HepG2 (cell line): ENCODE data around the gene ACSS1. TPM values are rescaled to one million over a fixed set of nuclear protein-coding genes. Genes with fewer than 3 reads are reported as not detected.

Experiments used
- DNMT1 ChIP-seq: sonication (generic); formaldehyde crosslinking; IDR thresholded peaks from 2 replicates; pipeline ENCODE4 v1.5.1; 2020; ENCODE audit warnings: mild to moderate bottlenecking, missing genetic modification reagents
- FOSL2 ChIP-seq: sonication (generic); formaldehyde crosslinking; IDR thresholded peaks from 2 replicates; pipeline ENCODE4 v1.4.0; 2020; ENCODE audit warnings: missing genetic modification reagents
- HDAC2 ChIP-seq: sonication (generic); formaldehyde crosslinking; IDR thresholded peaks from 2 replicates; pipeline ENCODE4 v1.4.0; 2020; ENCODE audit warnings: missing genetic modification reagents
- IKZF4 ChIP-seq: sonication (generic); formaldehyde crosslinking; IDR thresholded peaks from 2 replicates; pipeline ENCODE4 v1.5.1; 2020; ENCODE audit warnings: borderline replicate concordance, mild to moderate bottlenecking, low read depth, missing genetic modification reagents; ENCODE audit errors: not compliant biosample characterization
- KLF16 ChIP-seq, 2 experiments: sonication (generic) in 1 of 2; formaldehyde crosslinking in 1 of 2; IDR thresholded peaks; 2 replicates each; pipeline versions ENCODE4 v1.6.1 to v1.8.0; 2016 to 2023; ENCODE audit warnings: missing genetic modification reagents in 2 of 2, missing compliant biosample characterization in 1 of 2
- NFKBIZ ChIP-seq: IDR thresholded peaks from 2 replicates; pipeline ENCODE4 v1.6.1; 2018; ENCODE audit warnings: missing genetic modification reagents, missing compliant biosample characterization
- RBM22 ChIP-seq: fragments of 200-400 bp; formaldehyde crosslinking; optimal IDR thresholded peaks from 2 replicates; pipeline ENCODE3; 2017; ENCODE audit warnings: mild to moderate bottlenecking, low read length, moderate library complexity
- YEATS2 ChIP-seq: sonication (generic); formaldehyde crosslinking; IDR thresholded peaks from 2 replicates; pipeline ENCODE4 v1.4.0; 2020; ENCODE audit warnings: missing genetic modification reagents, borderline replicate concordance
- ZBTB20 ChIP-seq: sonication (generic); formaldehyde crosslinking; IDR thresholded peaks from 2 replicates; pipeline ENCODE4 v1.8.1; 2023; ENCODE audit warnings: missing genetic modification reagents, low read depth, mild to moderate bottlenecking, borderline replicate concordance
- ZBTB7A ChIP-seq: sonication (generic); formaldehyde crosslinking; IDR thresholded peaks from 2 replicates; pipeline ENCODE4 v1.8.0; 2022; ENCODE audit warnings: mild to moderate bottlenecking, missing genetic modification reagents
- ZNF431 ChIP-seq: sonication (generic); formaldehyde crosslinking; IDR thresholded peaks from 2 replicates; pipeline ENCODE4 v1.9.0; 2022; ENCODE audit warnings: missing genetic modification reagents, low read depth, mild to moderate bottlenecking, borderline replicate concordance
- ZNF709 ChIP-seq: sonication (generic); formaldehyde crosslinking; IDR thresholded peaks from 2 replicates; pipeline ENCODE4 v1.5.0; 2020; ENCODE audit warnings: mild to moderate bottlenecking, missing genetic modification reagents
- polyA plus RNA-seq, 8 experiments: library from polyadenylated mRNA; depleted of rRNA in 3 of 8; stranded (reverse) in 7 of 8; unstranded in 1 of 8; fragments of >200 nt; fragmentation: Illumina TruSeq in 4 of 8; extraction: Trizol in 4 of 8; gene quantifications; 2 replicates each; pipeline versions ENCODE4 v1.2.1 to v1.2.3, GENCODE V29; 2011 to 2016; ENCODE audit warnings: low read depth in 4 of 8, missing spikeins in 1 of 8, mixed read lengths in 1 of 8; ENCODE audit not compliant: insufficient read depth in 1 of 8
- total RNA-seq, 5 experiments: library from RNA; depleted of rRNA; stranded (reverse); fragments of >200 nt; fragmentation: Illumina TruSeq; extraction: Trizol; gene quantifications; 2 replicates each; pipeline ENCODE4 v1.2.3, GENCODE V29; 2016; ENCODE audit warnings: low read depth in 1 of 5
- TF ChIP-seq, protein P1 (sequence below): sonication (generic); formaldehyde crosslinking; IDR thresholded peaks from 2 replicates; pipeline ENCODE4 v1.8.0; 2022; ENCODE audit warnings: missing genetic modification reagents, mild to moderate bottlenecking, moderate library complexity, borderline replicate concordance
- TF ChIP-seq, protein P2 (sequence below): sonication (generic); formaldehyde crosslinking; IDR thresholded peaks from 2 replicates; pipeline ENCODE4 v1.5.1; 2020; ENCODE audit warnings: missing genetic modification reagents, mild to moderate bottlenecking, borderline replicate concordance
- TF ChIP-seq, protein P3 (sequence below): sonication (generic); formaldehyde crosslinking; IDR thresholded peaks from 2 replicates; pipeline ENCODE4 v1.8.0; 2023; ENCODE audit warnings: mild to moderate bottlenecking, missing genetic modification reagents
- TF ChIP-seq, protein P4 (sequence below): sonication (generic); formaldehyde crosslinking; IDR thresholded peaks from 2 replicates; pipeline ENCODE4 v1.4.0; 2020; ENCODE audit warnings: missing genetic modification reagents, borderline replicate concordance

The ACSS1 gene
- total and polyA plus RNA-seq, 2 of the 13 experiments (the other 11 are each of a cell fraction or from before 2014, with no cell fraction given), result 15.2 to 41.6 TPM

DNA sequence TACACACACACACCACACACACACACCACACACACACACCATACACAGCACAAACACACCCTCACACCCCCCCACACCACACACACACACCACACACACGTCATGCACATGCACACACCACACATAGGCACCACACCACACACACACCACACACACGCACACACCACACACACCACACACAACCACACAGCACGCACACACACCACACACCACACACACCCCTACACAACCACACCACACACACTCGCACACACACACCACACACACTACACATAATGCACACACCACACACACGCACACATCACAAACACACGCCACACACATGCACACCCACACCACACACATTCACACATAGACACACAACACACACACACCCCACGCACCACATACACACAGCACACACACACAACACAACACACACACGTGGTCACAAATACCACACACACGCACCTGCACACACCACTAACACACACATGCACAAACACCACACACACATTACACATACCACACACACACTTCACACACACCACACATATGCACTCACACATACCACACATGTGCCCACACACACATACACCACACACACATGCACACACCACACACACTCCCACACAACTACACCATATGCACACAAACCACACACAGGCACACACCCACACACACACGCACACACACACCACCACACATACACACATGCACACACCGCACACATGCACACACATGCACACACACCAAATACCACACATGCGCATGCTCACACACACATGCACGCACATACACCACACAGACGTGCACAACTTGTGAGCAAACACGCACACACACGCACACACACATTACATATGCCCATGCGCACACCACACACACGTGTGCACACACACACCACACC lies 9.4 kb upstream of the ACSS1 start (continued):
- TF ChIP-seq, protein P1, sequence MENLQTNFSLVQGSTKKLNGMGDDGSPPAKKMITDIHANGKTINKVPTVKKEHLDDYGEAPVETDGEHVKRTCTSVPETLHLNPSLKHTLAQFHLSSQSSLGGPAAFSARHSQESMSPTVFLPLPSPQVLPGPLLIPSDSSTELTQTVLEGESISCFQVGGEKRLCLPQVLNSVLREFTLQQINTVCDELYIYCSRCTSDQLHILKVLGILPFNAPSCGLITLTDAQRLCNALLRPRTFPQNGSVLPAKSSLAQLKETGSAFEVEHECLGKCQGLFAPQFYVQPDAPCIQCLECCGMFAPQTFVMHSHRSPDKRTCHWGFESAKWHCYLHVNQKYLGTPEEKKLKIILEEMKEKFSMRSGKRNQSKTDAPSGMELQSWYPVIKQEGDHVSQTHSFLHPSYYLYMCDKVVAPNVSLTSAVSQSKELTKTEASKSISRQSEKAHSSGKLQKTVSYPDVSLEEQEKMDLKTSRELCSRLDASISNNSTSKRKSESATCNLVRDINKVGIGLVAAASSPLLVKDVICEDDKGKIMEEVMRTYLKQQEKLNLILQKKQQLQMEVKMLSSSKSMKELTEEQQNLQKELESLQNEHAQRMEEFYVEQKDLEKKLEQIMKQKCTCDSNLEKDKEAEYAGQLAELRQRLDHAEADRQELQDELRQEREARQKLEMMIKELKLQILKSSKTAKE, result 0 out of 2 replicates have a peak, but pooled peaks have one; percentile 31
- TF ChIP-seq DNMT1 (CRISPR knock-in tag), result peak; percentile 87
- TF ChIP-seq KLF16 (CRISPR knock-in tag; IDR thresholded peaks at IDR 0.05), result peak in 1 of 2 experiments; percentile 95; a peak in 2 of 4 replicates
- no peak for TF ChIP-seq ZNF709 (CRISPR knock-in tag)
- TF ChIP-seq ZNF431, result 0 out of 2 replicates have a peak, but pooled peaks have one; percentile 25
- TF ChIP-seq HDAC2 (CRISPR knock-in tag), result no peak
- TF ChIP-seq RBM22, result no peak
- no peak for TF ChIP-seq YEATS2 (CRISPR knock-in tag)
- TF ChIP-seq FOSL2 (CRISPR knock-in tag), result no peak
- no peak for TF ChIP-seq NFKBIZ
- TF ChIP-seq, protein P2, sequence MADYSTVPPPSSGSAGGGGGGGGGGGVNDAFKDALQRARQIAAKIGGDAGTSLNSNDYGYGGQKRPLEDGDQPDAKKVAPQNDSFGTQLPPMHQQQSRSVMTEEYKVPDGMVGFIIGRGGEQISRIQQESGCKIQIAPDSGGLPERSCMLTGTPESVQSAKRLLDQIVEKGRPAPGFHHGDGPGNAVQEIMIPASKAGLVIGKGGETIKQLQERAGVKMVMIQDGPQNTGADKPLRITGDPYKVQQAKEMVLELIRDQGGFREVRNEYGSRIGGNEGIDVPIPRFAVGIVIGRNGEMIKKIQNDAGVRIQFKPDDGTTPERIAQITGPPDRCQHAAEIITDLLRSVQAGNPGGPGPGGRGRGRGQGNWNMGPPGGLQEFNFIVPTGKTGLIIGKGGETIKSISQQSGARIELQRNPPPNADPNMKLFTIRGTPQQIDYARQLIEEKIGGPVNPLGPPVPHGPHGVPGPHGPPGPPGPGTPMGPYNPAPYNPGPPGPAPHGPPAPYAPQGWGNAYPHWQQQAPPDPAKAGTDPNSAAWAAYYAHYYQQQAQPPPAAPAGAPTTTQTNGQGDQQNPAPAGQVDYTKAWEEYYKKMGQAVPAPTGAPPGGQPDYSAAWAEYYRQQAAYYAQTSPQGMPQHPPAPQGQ (CRISPR knock-in tag), result no peak
- TF ChIP-seq IKZF4 (CRISPR knock-in tag), result no peak
- peak; percentile 51; the same call in 1 of the 2 replicates for TF ChIP-seq ZBTB7A (CRISPR knock-in tag)
- no peak for TF ChIP-seq ZBTB20 (CRISPR knock-in tag)
- TF ChIP-seq, protein P3, sequence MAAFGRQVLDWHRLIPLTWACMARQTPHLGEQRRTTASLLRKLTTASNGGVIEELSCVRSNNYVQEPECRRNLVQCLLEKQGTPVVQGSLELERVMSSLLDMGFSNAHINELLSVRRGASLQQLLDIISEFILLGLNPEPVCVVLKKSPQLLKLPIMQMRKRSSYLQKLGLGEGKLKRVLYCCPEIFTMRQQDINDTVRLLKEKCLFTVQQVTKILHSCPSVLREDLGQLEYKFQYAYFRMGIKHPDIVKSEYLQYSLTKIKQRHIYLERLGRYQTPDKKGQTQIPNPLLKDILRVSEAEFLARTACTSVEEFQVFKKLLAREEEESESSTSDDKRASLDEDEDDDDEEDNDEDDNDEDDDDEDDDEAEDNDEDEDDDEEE (CRISPR knock-in tag), result no peak
- TF ChIP-seq, protein P4, sequence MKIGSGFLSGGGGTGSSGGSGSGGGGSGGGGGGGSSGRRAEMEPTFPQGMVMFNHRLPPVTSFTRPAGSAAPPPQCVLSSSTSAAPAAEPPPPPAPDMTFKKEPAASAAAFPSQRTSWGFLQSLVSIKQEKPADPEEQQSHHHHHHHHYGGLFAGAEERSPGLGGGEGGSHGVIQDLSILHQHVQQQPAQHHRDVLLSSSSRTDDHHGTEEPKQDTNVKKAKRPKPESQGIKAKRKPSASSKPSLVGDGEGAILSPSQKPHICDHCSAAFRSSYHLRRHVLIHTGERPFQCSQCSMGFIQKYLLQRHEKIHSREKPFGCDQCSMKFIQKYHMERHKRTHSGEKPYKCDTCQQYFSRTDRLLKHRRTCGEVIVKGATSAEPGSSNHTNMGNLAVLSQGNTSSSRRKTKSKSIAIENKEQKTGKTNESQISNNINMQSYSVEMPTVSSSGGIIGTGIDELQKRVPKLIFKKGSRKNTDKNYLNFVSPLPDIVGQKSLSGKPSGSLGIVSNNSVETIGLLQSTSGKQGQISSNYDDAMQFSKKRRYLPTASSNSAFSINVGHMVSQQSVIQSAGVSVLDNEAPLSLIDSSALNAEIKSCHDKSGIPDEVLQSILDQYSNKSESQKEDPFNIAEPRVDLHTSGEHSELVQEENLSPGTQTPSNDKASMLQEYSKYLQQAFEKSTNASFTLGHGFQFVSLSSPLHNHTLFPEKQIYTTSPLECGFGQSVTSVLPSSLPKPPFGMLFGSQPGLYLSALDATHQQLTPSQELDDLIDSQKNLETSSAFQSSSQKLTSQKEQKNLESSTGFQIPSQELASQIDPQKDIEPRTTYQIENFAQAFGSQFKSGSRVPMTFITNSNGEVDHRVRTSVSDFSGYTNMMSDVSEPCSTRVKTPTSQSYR (CRISPR knock-in tag), result no peak
